DND-41 (cell line): ENCODE data around the gene PELI1.

Source experiments
- ATAC-seq: fragments of 200-7000 bp; cut with Tn5 transposase; 3 replicates; pipeline ENCODE4 v1.9.1; 2021; ENCODE audit warnings: low read depth; ENCODE audit not compliant: insufficient read depth
- DNase-seq: peaks from one replicate; pipeline ENCODE4 v3.0.0-alpha.2; 2020
- H2AFZ ChIP-seq: 2 replicates; pipeline ENCODE4 v1.6.0; 2012; ENCODE audit warnings: low read depth, low read length
- H3K27ac ChIP-seq: 2 replicates; pipeline ENCODE4 v1.5.1; 2012; ENCODE audit warnings: low read length, inconsistent platforms
- H3K27me3 ChIP-seq: fragments of 200-600 bp; sonication (generic); 2 replicates; pipeline ENCODE4 v1.6.0; 2012; ENCODE audit warnings: low read length, mild to moderate bottlenecking, inconsistent platforms; ENCODE audit not compliant: insufficient read depth, poor library complexity
- H3K36me3 ChIP-seq: 2 replicates; pipeline ENCODE4 v1.5.1; 2012; ENCODE audit warnings: low read length, inconsistent platforms; ENCODE audit not compliant: insufficient read depth
- H3K4me1 ChIP-seq: 2 replicates; pipeline ENCODE4 v1.5.1; 2012; ENCODE audit warnings: mild to moderate bottlenecking, low read length; ENCODE audit not compliant: insufficient read depth
- H3K4me2 ChIP-seq: 2 replicates; pipeline ENCODE4 v1.6.0; 2012; ENCODE audit warnings: mild to moderate bottlenecking, moderate library complexity, low read length, inconsistent platforms; ENCODE audit not compliant: insufficient read depth
- H3K4me3 ChIP-seq, 2 experiments: fragments of 200-600 bp in 1 of 2; shearing (Covaris generic) in 1 of 2; 2 replicates each; pipeline ENCODE4 v1.5.1; 2012 to 2016; ENCODE audit warnings: inconsistent platforms in 2 of 2, low read length in 2 of 2, mild to moderate bottlenecking in 2 of 2, low read depth in 1 of 2, moderate library complexity in 1 of 2
- H3K79me2 ChIP-seq: 2 replicates; pipeline ENCODE4 v1.6.0; 2012; ENCODE audit warnings: low read length, inconsistent platforms; ENCODE audit not compliant: insufficient read depth
- H3K9ac ChIP-seq: 2 replicates; pipeline ENCODE4 v1.6.0; 2012; ENCODE audit warnings: low read depth, mild to moderate bottlenecking, inconsistent platforms, low read length, moderate library complexity
- H3K9me3 ChIP-seq: 2 replicates; pipeline ENCODE4 v1.5.1; 2012; ENCODE audit warnings: low read length, moderate library complexity, mild to moderate bottlenecking, inconsistent platforms; ENCODE audit not compliant: insufficient read depth, severe bottlenecking
- H4K20me1 ChIP-seq: 2 replicates; pipeline ENCODE4 v1.6.0; 2012; ENCODE audit warnings: low read length; ENCODE audit not compliant: insufficient read depth
- CTCF ChIP-seq: IDR thresholded peaks from 2 replicates; pipeline ENCODE4 v1.5.1; 2012; ENCODE audit warnings: borderline replicate concordance, low read length, moderate library complexity, mild to moderate bottlenecking; ENCODE audit not compliant: poor library complexity, severe bottlenecking; ENCODE audit errors: extremely low read depth
- EZH2 ChIP-seq: IDR thresholded peaks from 3 replicates; pipeline ENCODE4 v1.6.1; 2012; ENCODE audit warnings: borderline replicate concordance, low read depth, mild to moderate bottlenecking, moderate library complexity, low read length, inconsistent platforms; ENCODE audit not compliant: severe bottlenecking

Gene PELI1

GRCh38 chr2:64119369-64119768 is 24.9 kb downstream of the PELI1 start:
- no peaks in the 10 kb centered on the region for H3K36me3 ChIP-seq
- no peaks in the 10 kb centered on the region for H3K27me3 ChIP-seq
- no peak overlapping the region for H3K27ac ChIP-seq
- H3K9ac ChIP-seq = no peak overlapping the region
- H3K4me3 ChIP-seq = no peak overlapping the region
- H3K4me2 ChIP-seq = no peak overlapping the region
- no peak for DNase-seq
- no peak overlapping the region for H2AFZ ChIP-seq
- H3K79me2 ChIP-seq = peaks cover 3% of the 10 kb centered on the region; the same call in 1 of the 2 replicates
- H4K20me1 ChIP-seq = peaks cover 5% of the 10 kb centered on the region; the same call in 1 of the 2 replicates
- ATAC-seq = no peak
- no peaks in the 10 kb centered on the region for H3K4me1 ChIP-seq
- no peak for TF ChIP-seq CTCF
- TF ChIP-seq EZH2 = no peak
- H3K9me3 ChIP-seq = no peaks in the 10 kb centered on the region

- H3K4me1 ChIP-seq = no peaks in the 10 kb centered on the region
- H3K36me3 ChIP-seq = no peaks in the 10 kb centered on the region
- DNase-seq = no peak
- H4K20me1 ChIP-seq = peaks cover 6% of the 10 kb centered on the region; the same call in 1 of the 2 replicates
- no peaks in the 10 kb centered on the region for H3K27me3 ChIP-seq
- no peak overlapping the region for H3K4me2 ChIP-seq
- TF ChIP-seq EZH2 (no peak), CTCF (no peak)
- ATAC-seq = no peak
- H3K9ac ChIP-seq = no peak overlapping the region
- H2AFZ ChIP-seq = no peak overlapping the region
- peaks cover 3% of the 10 kb centered on the region; the same call in 1 of the 2 replicates for H3K79me2 ChIP-seq
- no peaks in the 10 kb centered on the region for H3K9me3 ChIP-seq
- no peak overlapping the region for H3K4me3 ChIP-seq
- no peak overlapping the region for H3K27ac ChIP-seq
Observed at GRCh38 chr2:64115808-64116598, 28.2 kb downstream of the PELI1 start.

GRCh38 chr2:64114912-64115277 is 29.3 kb downstream of the PELI1 start:
- Histone ChIP-seq H4K20me1 (peaks cover 6% of the 10 kb centered on the region; the same call in 1 of the 2 replicates), H3K79me2 (peaks cover 3% of the 10 kb centered on the region; the same call in 1 of the 2 replicates), H3K27me3 (no peaks in the 10 kb centered on the region), H3K9me3 (no peaks in the 10 kb centered on the region), H3K4me1 (no peaks in the 10 kb centered on the region), H3K4me2 (no peak overlapping the region), H3K36me3 (no peaks in the 10 kb centered on the region), H3K27ac (no peak overlapping the region), H3K9ac (no peak overlapping the region), H3K4me3 (no peak overlapping the region), H2AFZ (no peak overlapping the region)
- DNase-seq = no peak
- ATAC-seq = no peak
- TF ChIP-seq CTCF (no peak), EZH2 (no peak)
